A549 (cell line): Measurements from ENCODE around the gene UBE2N. TPM values are rescaled to one million over a fixed set of nuclear protein-coding genes. Genes with fewer than 3 reads are reported as not detected.
"Not testable (repeated sequence)": the region's sequence is repeated elsewhere in the genome, so short reads cannot be mapped to it uniquely, and the experiment has no call there.

Experiments
- ATAC-seq, 2 experiments: fragments of 200-7000 bp in 1 of 2; fragments of >200 bp in 1 of 2; cut with Nextera tagmentation in 1 of 2; cut with Tn5 transposase in 1 of 2; 3 replicates each; pipeline versions ENCODE4 v1.8.0 to v1.9.1; 2018 to 2020; ENCODE audit warnings: mild to moderate bottlenecking in 1 of 2, moderate library complexity in 1 of 2
- CTCF ChIA-PET: fragments of 300-600 bp; sonication (Branson Sonifier 250); formaldehyde crosslinking; extraction: SDS; loops from one replicate; lab custom pipeline; 2021; ENCODE audit warnings: antibody characterized with exemption, inconsistent platforms; lab: Yijun Ruan, JAX
- POLR2A ChIA-PET: fragments of 350-600 bp; formaldehyde crosslinking; extraction: SDS; loops from one replicate; lab custom pipeline; 2021; ENCODE audit warnings: antibody characterized with exemption, inconsistent platforms; lab: Yijun Ruan, JAX
- DNase-seq, 2 experiments: peaks; one replicate each; pipeline versions ENCODE4 v3.0.0 to v3.0.0-alpha.2; 2011 to 2016; ENCODE audit warnings: low read depth in 1 of 2, low spot score in 1 of 2
- FAIRE-seq: peaks from 2 replicates; lab custom pipeline; 2011; peaks lifted over from hg19 to GRCh38; lab: Jason Lieb, UNC
- H3K27ac ChIP-seq, 2 experiments: fragments of >200 bp; sonication (Bioruptor Twin); formaldehyde crosslinking; 3 replicates each; pipeline ENCODE4 v1.5.1; 2016 to 2017
- H3K4me1 ChIP-seq: fragments of >200 bp; sonication (Bioruptor Twin); formaldehyde crosslinking; 3 replicates; pipeline ENCODE4 v1.6.1; 2016
- H3K4me2 ChIP-seq: fragments of >200 bp; sonication (Bioruptor Twin); formaldehyde crosslinking; 3 replicates; pipeline ENCODE4 v1.6.1; 2016
- H3K4me3 ChIP-seq: fragments of >200 bp; sonication (Bioruptor Twin); formaldehyde crosslinking; 3 replicates; pipeline ENCODE4 v1.5.1; 2016
- H3K9me3 ChIP-seq: fragments of >200 bp; sonication (Bioruptor Twin); formaldehyde crosslinking; 3 replicates; pipeline ENCODE4 v1.6.1; 2016
- ATOH8 ChIP-seq: fragments of 250-450 bp; sonication (Bioruptor Pico); IDR thresholded peaks from 2 replicates; pipeline ENCODE4 v1.5.0; 2020; ENCODE audit warnings: low read depth, mild to moderate bottlenecking, moderate library complexity
- BCL3 ChIP-seq: fragments of >200 bp; sonication (Bioruptor Twin); formaldehyde crosslinking; IDR thresholded peaks from 3 replicates; pipeline ENCODE4 v1.6.1; 2016
- CBX2 ChIP-seq: fragments of 200-600 bp; sonication (generic); IDR thresholded peaks from 2 replicates; pipeline ENCODE4 v1.6.1; 2016; ENCODE audit warnings: low read depth, mild to moderate bottlenecking, borderline replicate concordance
- CBX8 ChIP-seq: fragments of 200-600 bp; sonication (generic); IDR thresholded peaks from 2 replicates; pipeline ENCODE4 v1.6.1; 2016
- CEBPB ChIP-seq, 2 experiments: fragments of >200 bp in 1 of 2; sonication (Bioruptor Twin) in 1 of 2; formaldehyde crosslinking in 1 of 2; IDR thresholded peaks; 2 replicates each; pipeline ENCODE4 v1.6.1; 2012 to 2016
- CHD2 ChIP-seq: fragments of 150-350 bp; IDR thresholded peaks from 2 replicates; pipeline ENCODE4 v1.6.1; 2014; ENCODE audit warnings: low read length; ENCODE audit not compliant: partially characterized antibody
- E2F6 ChIP-seq: IDR thresholded peaks from 2 replicates; pipeline ENCODE4 v1.6.1; 2012; ENCODE audit warnings: low read depth, borderline replicate concordance
- EHMT2 ChIP-seq: fragments of 200-600 bp; sonication (generic); IDR thresholded peaks from 2 replicates; pipeline ENCODE4 v1.6.1; 2016; ENCODE audit warnings: antibody characterized with exemption, low read depth, mild to moderate bottlenecking, moderate library complexity
- ESRRA ChIP-seq: fragments of 150-350 bp; IDR thresholded peaks from 2 replicates; pipeline ENCODE4 v1.6.1; 2014; ENCODE audit warnings: mild to moderate bottlenecking, low read length, borderline replicate concordance
- FOSB ChIP-seq: fragments of 250-450 bp; sonication (Bioruptor Pico); IDR thresholded peaks from 2 replicates; pipeline ENCODE4 v1.5.0; 2020; ENCODE audit warnings: mild to moderate bottlenecking, moderate library complexity
- FOSL2 ChIP-seq, 2 experiments: fragments of 450-650 bp in 1 of 2; fragments of >200 bp in 1 of 2; sonication (Bioruptor Twin) in 1 of 2; formaldehyde crosslinking; IDR thresholded peaks; 2 replicates each; pipeline versions ENCODE4 v1.5.0 to v1.6.1; 2016 to 2020; ENCODE audit warnings: mild to moderate bottlenecking in 1 of 2, moderate library complexity in 1 of 2
- HMGXB4 ChIP-seq: fragments of 250-450 bp; sonication (Bioruptor Pico); IDR thresholded peaks from 2 replicates; pipeline ENCODE4 v1.5.0; 2021; ENCODE audit warnings: mild to moderate bottlenecking, moderate library complexity, borderline replicate concordance
- HOXB5 ChIP-seq: fragments of 250-450 bp; sonication (Bioruptor Pico); IDR thresholded peaks from 2 replicates; pipeline ENCODE4 v1.5.0; 2020; ENCODE audit warnings: mild to moderate bottlenecking, moderate library complexity
- JUN ChIP-seq, 2 experiments: fragments of >200 bp; sonication (Bioruptor Twin); formaldehyde crosslinking; IDR thresholded peaks; 2 replicates in 1 of 2; 3 replicates in 1 of 2; pipeline ENCODE4 v1.6.1; 2016 to 2017
- JUNB ChIP-seq: fragments of >200 bp; sonication (Bioruptor Twin); formaldehyde crosslinking; IDR thresholded peaks from 2 replicates; pipeline ENCODE4 v1.6.1; 2016
- POLR2A ChIP-seq: IDR thresholded peaks from 2 replicates; pipeline ENCODE4 v1.6.1; 2012; ENCODE audit warnings: mild to moderate bottlenecking, low read length
- RNF2 ChIP-seq: fragments of 200-600 bp; sonication (generic); IDR thresholded peaks from 2 replicates; pipeline ENCODE4 v1.6.1; 2016; ENCODE audit warnings: low read depth, mild to moderate bottlenecking, antibody characterized with exemption, moderate library complexity, borderline replicate concordance
- USF2 ChIP-seq: fragments of 450-650 bp; IDR thresholded peaks from 2 replicates; pipeline ENCODE4 v1.6.1; 2014; ENCODE audit warnings: antibody characterized with exemption
- ZC3H11A ChIP-seq: fragments of 450-650 bp; IDR thresholded peaks from 2 replicates; pipeline ENCODE4 v1.6.1; 2014; ENCODE audit warnings: antibody characterized with exemption, mild to moderate bottlenecking
- WGBS: methylation state at CpG from one replicate; pipeline ENCODE4 v1.1.6; 2017; ENCODE audit errors: missing lambda C conversion rate; 5-methylcytosine and 5-hydroxymethylcytosine counted together
- polyA plus RNA-seq, 4 experiments: library from polyadenylated mRNA; depleted of rRNA in 3 of 4; stranded (reverse); fragments of >200 nt; fragmentation: RNase III in 1 of 4; extraction: RNeasy Plus Mini Kit Qiagen cat#74134 plus additional on column Dnase treatment in 1 of 4; gene quantifications; 2 replicates in 3 of 4; 3 replicates in 1 of 4; pipeline ENCODE4 v1.2.3, GENCODE V29; 2011 to 2017

Gene UBE2N
- polyA plus RNA-seq, 2 of the 4 experiments (the other 2 are of a cell fraction), result 160 to 168 TPM

- TF ChIP-seq CBX8, result no peak
- TF ChIP-seq HOXB5 (CRISPR knock-in tag), result no peak
- TF ChIP-seq JUNB, result no peak
- TF ChIP-seq, all 56 proteins: peak for 0
Observed at GRCh38 chr12:93402333-93403311, 39.1 kb downstream of the UBE2N start (continued).

- ATAC-seq, result peak; percentile 99 to 100
- H3K4me2 ChIP-seq, H3K27ac ChIP-seq, H3K4me3 ChIP-seq, H3K9me3 ChIP-seq, H3K4me1 ChIP-seq, DNase-seq, POLR2A ChIA-PET: not testable (repeated sequence)
- CTCF ChIA-PET, result interaction anchor here (0.6 to 5.3 kb wide), 3 partner anchors 15 to 413 kb away, joined by 3 to 144 read pairs (median 3); no protein-coding TSS in a partner anchor
- WGBS, result no CpG with 5 or more reads among the region's 5 CpGs
- FAIRE-seq, result peak; percentile 100
Observed at GRCh38 chr12:93399183-93399863, 42.4 kb downstream of the UBE2N start.

- H3K4me2 ChIP-seq, result no peak overlapping the region
- TF ChIP-seq EHMT2, result no peak
- no peak for TF ChIP-seq BCL3
- no peak for TF ChIP-seq HMGXB4 (CRISPR knock-in tag)
- TF ChIP-seq, all 56 proteins: peak for 0
- H3K27ac ChIP-seq, result no peak overlapping the region
- ChIA-PET POLR2A (interaction anchor here (0.6 to 1.4 kb wide), 2 partner anchors 410 to 469 kb away, joined by 3 to 5 read pairs; no protein-coding TSS in a partner anchor), CTCF (interaction anchor here (0.6 to 5.3 kb wide), 55 partner anchors 8 to 1834 kb away, joined by 3 to 144 read pairs (median 4); partner anchors contain the start of gene EEA1)
- H3K9me3 ChIP-seq, result no peaks in the 10 kb centered on the region
- ATAC-seq (no peak), FAIRE-seq (no peak), DNase-seq (no peak)
- H3K4me3 ChIP-seq, result no peak overlapping the region
- H3K4me1 ChIP-seq, result no peaks in the 10 kb centered on the region
- 79% methylated on average over 12 of the region's 12 CpGs for WGBS
Observed at GRCh38 chr12:93397412-93397811, 44.3 kb downstream of the UBE2N start.

GRCh38 chr12:93393425-93393824 lies 48.3 kb downstream of the UBE2N start:
- no peak overlapping the region for H3K27ac ChIP-seq
- DNase-seq, result no peak
- no peak for TF ChIP-seq FOSB (CRISPR knock-in tag)
- no peak for TF ChIP-seq CBX2
- no peak for TF ChIP-seq ESRRA
- no peak for TF ChIP-seq HMGXB4 (CRISPR knock-in tag)
- no peak for TF ChIP-seq E2F6
- TF ChIP-seq USF2, result no peak
- TF ChIP-seq JUN (IDR thresholded peaks at IDR 0.05), result no peak
- TF ChIP-seq CEBPB (IDR thresholded peaks at IDR 0.05), result no peak
- no peak for TF ChIP-seq CHD2
- TF ChIP-seq ZC3H11A, result no peak
- TF ChIP-seq HOXB5 (CRISPR knock-in tag), result no peak
- TF ChIP-seq RNF2, result no peak
- TF ChIP-seq ATOH8, result no peak
- TF ChIP-seq POLR2A, result no peak
- no peak for TF ChIP-seq FOSL2 (IDR thresholded peaks at IDR 0.05)
- no peak for TF ChIP-seq FOSL2 (CRISPR knock-in tag; IDR thresholded peaks at IDR 0.05)
- TF ChIP-seq, all 56 proteins: peak for 0
- no peaks in the 10 kb centered on the region for H3K9me3 ChIP-seq
- no peak overlapping the region for H3K4me2 ChIP-seq
- H3K4me3 ChIP-seq, result no peak overlapping the region
- CTCF ChIA-PET, result interaction anchor here (0.7 to 1.3 kb wide), 2 partner anchors 11 to 406 kb away, joined by 3 to 6 read pairs; no protein-coding TSS in a partner anchor
- no peak for ATAC-seq
- FAIRE-seq, result no peak
- 54% methylated on average over 2 of the region's 2 CpGs for WGBS
- POLR2A ChIA-PET, result no interaction called here
- 0 out of 3 replicates have a peak, but pooled peaks cover 7% of the 10 kb centered on the region for H3K4me1 ChIP-seq
